Measurements from ENCODE around the gene ZIC1. TPM values are rescaled to one million over a fixed set of nuclear protein-coding genes. Genes with fewer than 3 reads are reported as not detected.

Gene ZIC1
- total RNA-seq, 1 experiment from 2014 or later, result not detected

DNA sequence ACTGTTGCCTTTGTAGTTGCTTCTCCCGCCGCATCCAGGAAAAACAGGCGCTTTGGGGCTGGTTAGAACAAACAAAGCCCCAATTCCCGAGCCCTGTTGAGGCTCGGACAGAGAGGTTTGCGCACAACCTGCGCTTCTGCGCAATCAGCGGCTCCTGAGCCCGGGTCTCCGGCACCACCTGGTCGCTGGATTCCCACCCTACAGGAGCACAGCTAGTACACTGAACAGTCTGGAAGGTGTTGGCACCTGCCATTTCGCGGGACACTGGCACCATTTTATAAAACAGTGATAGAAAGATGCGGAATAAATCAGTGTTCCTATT lies 16.6 kb upstream of the ZIC1 start:
- intact Hi-C loops (cut with micrococcal nuclease), result no loop called here
- H4K20me1 ChIP-seq (ENCODE audit: low read length), result no peaks in the 10 kb centered on the region
- H3K4me1 ChIP-seq (ENCODE audit: insufficient read depth, low read length), result no peaks in the 10 kb centered on the region
- ChIA-PET POLR2A (ENCODE audit: unreplicated experiment) (no interaction called here), CTCF (no interaction called here)
- H3K9me2 ChIP-seq (replicated peaks; ENCODE audit: low read length), result no peaks in the 10 kb centered on the region
- H3F3A ChIP-seq (ENCODE audit: low read length, unreplicated experiment), result no peaks in the 10 kb centered on the region
- no peak overlapping the region for H3K27ac ChIP-seq (ENCODE audit: low read length)
- no peak overlapping the region for H3K9ac ChIP-seq (ENCODE audit: low read length)
- no TSS peak for BruUV-seq (replicated peaks)
- H3K79me2 ChIP-seq (ENCODE audit: low read length), result no peaks in the 10 kb centered on the region
- H2AFZ ChIP-seq (ENCODE audit: low read length), result no peak overlapping the region
- no peak for DNase-seq
- ATAC-seq, result no peak
- no peaks in the 10 kb centered on the region for H3K36me3 ChIP-seq (ENCODE audit: low read depth, low read length)
- peaks cover 62% of the 10 kb centered on the region for H3K27me3 ChIP-seq (ENCODE audit: low read length)
- no peak overlapping the region for H3K4me2 ChIP-seq (ENCODE audit: low read length)
- no peaks in the 10 kb centered on the region for H3K9me3 ChIP-seq (ENCODE audit: low read length)
- no peak for TF ChIP-seq EZH2 (IDR thresholded peaks at IDR 0.05; ENCODE audit: low read length, unreplicated experiment)
- TF ChIP-seq, protein P1, sequence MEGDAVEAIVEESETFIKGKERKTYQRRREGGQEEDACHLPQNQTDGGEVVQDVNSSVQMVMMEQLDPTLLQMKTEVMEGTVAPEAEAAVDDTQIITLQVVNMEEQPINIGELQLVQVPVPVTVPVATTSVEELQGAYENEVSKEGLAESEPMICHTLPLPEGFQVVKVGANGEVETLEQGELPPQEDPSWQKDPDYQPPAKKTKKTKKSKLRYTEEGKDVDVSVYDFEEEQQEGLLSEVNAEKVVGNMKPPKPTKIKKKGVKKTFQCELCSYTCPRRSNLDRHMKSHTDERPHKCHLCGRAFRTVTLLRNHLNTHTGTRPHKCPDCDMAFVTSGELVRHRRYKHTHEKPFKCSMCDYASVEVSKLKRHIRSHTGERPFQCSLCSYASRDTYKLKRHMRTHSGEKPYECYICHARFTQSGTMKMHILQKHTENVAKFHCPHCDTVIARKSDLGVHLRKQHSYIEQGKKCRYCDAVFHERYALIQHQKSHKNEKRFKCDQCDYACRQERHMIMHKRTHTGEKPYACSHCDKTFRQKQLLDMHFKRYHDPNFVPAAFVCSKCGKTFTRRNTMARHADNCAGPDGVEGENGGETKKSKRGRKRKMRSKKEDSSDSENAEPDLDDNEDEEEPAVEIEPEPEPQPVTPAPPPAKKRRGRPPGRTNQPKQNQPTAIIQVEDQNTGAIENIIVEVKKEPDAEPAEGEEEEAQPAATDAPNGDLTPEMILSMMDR (conservative IDR thresholded peaks at IDR 0.05; ENCODE audit: low read depth, low read length), result no peak
- TF ChIP-seq EZH2phosphoT487 (IDR thresholded peaks at IDR 0.05; ENCODE audit: borderline replicate concordance, low read length), result no peak
- no peak overlapping the region for H3K4me3 ChIP-seq (ENCODE audit: low read length)

DNA sequence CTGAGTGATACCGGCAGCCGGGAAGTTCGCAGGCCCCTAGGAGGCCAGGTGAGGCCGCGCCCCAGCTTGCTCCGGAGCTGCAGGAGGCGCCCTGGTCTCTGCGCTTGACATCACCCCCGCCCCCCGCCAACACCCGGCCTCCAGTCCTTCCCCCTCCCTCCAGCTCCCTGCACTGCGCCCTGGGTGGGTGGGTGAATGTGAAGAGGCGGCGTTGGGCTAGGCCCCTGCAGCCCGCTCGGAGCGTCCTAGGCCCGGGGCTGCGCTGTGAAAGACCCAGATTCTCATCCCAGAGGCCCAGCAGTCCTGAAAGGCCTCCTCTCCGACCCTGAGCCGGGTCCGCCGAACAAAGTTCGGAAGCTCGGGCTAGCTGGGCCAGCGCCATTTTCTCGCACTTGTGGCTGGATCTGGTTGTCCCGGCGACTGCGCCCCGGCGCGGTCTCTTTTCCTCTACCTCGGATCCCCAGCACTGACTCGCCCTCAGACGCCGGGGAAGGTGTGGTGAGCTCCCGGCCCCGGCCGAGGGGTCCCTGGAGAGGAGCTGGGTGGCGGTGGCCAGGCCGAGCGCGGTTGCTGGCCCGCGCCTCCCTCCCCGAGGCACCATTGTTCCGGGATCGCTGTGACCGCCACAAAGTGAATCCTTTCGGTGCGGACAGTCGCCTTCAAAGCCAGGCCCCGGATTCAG lies 15.8 kb upstream of the ZIC1 start:
- no peaks in the 10 kb centered on the region for H3K36me3 ChIP-seq (ENCODE audit: low read depth, low read length)
- no TSS peak for BruUV-seq (replicated peaks)
- no peak overlapping the region for H3K4me3 ChIP-seq (ENCODE audit: low read length)
- H3K4me1 ChIP-seq (ENCODE audit: insufficient read depth, low read length), result no peaks in the 10 kb centered on the region
- no peaks in the 10 kb centered on the region for H3F3A ChIP-seq (ENCODE audit: low read length, unreplicated experiment)
- H3K27me3 ChIP-seq (ENCODE audit: low read length), result peaks cover 58% of the 10 kb centered on the region
- DNase-seq (no peak), ATAC-seq (no peak)
- no peak overlapping the region for H3K27ac ChIP-seq (ENCODE audit: low read length)
- no peaks in the 10 kb centered on the region for H3K9me2 ChIP-seq (replicated peaks; ENCODE audit: low read length)
- no peak overlapping the region for H3K4me2 ChIP-seq (ENCODE audit: low read length)
- CTCF ChIA-PET, result no interaction called here
- H4K20me1 ChIP-seq (ENCODE audit: low read length), result no peaks in the 10 kb centered on the region
- POLR2A ChIA-PET (ENCODE audit: unreplicated experiment), result no interaction called here
- no peaks in the 10 kb centered on the region for H3K9me3 ChIP-seq (ENCODE audit: low read length)
- H2AFZ ChIP-seq (ENCODE audit: low read length), result no peak overlapping the region
- TF ChIP-seq EZH2 (IDR thresholded peaks at IDR 0.05; ENCODE audit: low read length, unreplicated experiment) (no peak), EZH2phosphoT487 (IDR thresholded peaks at IDR 0.05; ENCODE audit: borderline replicate concordance, low read length) (no peak)
- TF ChIP-seq, protein P1 (conservative IDR thresholded peaks at IDR 0.05; ENCODE audit: low read depth, low read length), result no peak
- intact Hi-C loops (cut with micrococcal nuclease), result no loop called here
- H3K9ac ChIP-seq (ENCODE audit: low read length), result no peak overlapping the region
- no peaks in the 10 kb centered on the region for H3K79me2 ChIP-seq (ENCODE audit: low read length)

DNA sequence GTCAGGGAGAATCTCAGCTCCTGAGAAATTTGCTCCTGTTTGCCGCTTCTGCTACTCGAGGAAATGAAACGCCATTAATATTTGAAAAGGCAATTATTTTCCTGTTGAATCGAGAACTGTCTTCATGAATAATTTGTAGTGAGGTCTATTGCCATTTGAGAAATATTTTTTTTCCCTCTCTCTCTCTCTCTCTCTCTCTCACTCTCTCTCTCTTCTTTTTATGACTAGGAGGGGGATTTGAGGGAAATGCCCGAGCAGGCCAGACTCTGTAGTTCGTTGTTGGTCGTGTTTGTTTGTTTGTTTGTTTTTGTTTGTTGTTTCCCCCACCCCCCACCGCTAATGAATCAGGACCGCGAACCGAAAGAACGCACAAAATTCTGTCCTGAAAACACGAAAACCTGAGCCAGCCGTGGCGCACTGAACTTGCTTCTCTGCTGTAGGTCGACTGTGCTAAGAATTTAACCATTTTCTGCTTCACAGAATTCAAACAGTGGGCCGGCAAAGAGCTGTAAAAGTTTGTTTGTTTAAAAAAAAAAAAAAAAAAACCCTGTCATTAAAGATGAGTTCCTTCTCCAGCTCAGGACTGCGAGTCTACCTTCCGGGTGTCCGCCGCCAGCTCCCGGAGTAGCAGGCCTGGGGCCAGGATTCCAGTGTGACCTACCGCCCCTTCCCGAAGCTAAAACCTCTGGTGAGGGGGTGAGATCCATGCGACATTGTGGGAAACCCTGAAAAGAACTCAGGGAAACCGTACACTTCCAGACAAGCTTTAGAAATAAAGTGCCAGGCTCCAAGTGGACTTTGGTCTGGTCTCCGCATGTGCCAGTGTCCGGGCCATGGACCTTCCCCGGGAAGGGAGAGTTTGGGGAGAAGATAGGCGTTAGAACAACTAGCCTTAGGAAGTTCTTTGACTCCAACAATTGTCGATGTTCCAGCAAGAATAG lies 15.0 kb upstream of the ZIC1 start:
- no peaks in the 10 kb centered on the region for H3K9me2 ChIP-seq (replicated peaks; ENCODE audit: low read length)
- TF ChIP-seq, protein P1 (conservative IDR thresholded peaks at IDR 0.05; ENCODE audit: low read depth, low read length), result no peak
- TF ChIP-seq EZH2phosphoT487 (IDR thresholded peaks at IDR 0.05; ENCODE audit: borderline replicate concordance, low read length) (no peak), EZH2 (IDR thresholded peaks at IDR 0.05; ENCODE audit: low read length, unreplicated experiment) (no peak)
- no peaks in the 10 kb centered on the region for H3K4me1 ChIP-seq (ENCODE audit: insufficient read depth, low read length)
- ChIA-PET CTCF (no interaction called here), POLR2A (ENCODE audit: unreplicated experiment) (no interaction called here)
- no peaks in the 10 kb centered on the region for H3K36me3 ChIP-seq (ENCODE audit: low read depth, low read length)
- H3K27me3 ChIP-seq (ENCODE audit: low read length), result peaks cover 50% of the 10 kb centered on the region
- no peaks in the 10 kb centered on the region for H3F3A ChIP-seq (ENCODE audit: low read length, unreplicated experiment)
- intact Hi-C loops (cut with micrococcal nuclease), result no loop called here
- H3K79me2 ChIP-seq (ENCODE audit: low read length), result no peaks in the 10 kb centered on the region
- H2AFZ ChIP-seq (ENCODE audit: low read length), result no peak overlapping the region
- BruUV-seq (replicated peaks), result no TSS peak
- no peak for ATAC-seq
- H3K9me3 ChIP-seq (ENCODE audit: low read length), result no peaks in the 10 kb centered on the region
- DNase-seq, result no peak
- no peak overlapping the region for H3K4me2 ChIP-seq (ENCODE audit: low read length)
- H3K27ac ChIP-seq (ENCODE audit: low read length), result no peak overlapping the region
- H3K9ac ChIP-seq (ENCODE audit: low read length), result no peak overlapping the region
- H4K20me1 ChIP-seq (ENCODE audit: low read length), result no peaks in the 10 kb centered on the region
- no peak overlapping the region for H3K4me3 ChIP-seq (ENCODE audit: low read length)
